ENCODE results near the gene KBTBD8.
A peak's percentile ranks its signal among the peaks of the same experiment; 100 is the strongest.

Gene KBTBD8

DNA sequence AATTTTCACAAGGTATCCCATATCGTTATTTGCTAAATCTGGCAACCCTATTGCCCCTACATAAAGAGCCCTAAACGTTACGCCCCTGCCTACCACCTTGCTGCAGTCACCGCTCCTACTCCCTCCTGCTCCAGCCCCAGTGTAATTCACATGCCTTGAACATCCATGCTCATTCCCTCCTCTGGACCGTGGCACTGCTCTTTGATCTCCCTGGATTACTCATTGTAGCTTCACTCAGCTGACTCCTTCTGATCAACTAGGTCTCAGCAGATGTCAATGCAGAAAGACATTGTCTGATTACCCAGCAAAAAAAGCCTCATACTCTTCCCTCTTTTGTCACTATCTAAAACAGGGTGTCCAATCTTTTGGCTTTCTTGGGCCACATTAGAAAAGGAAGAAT, 40.7 kb upstream of the KBTBD8 start:
- DNase-seq (ENCODE audit: extremely low read depth, low read depth), result no peak
- TF ChIP-seq, protein P1, sequence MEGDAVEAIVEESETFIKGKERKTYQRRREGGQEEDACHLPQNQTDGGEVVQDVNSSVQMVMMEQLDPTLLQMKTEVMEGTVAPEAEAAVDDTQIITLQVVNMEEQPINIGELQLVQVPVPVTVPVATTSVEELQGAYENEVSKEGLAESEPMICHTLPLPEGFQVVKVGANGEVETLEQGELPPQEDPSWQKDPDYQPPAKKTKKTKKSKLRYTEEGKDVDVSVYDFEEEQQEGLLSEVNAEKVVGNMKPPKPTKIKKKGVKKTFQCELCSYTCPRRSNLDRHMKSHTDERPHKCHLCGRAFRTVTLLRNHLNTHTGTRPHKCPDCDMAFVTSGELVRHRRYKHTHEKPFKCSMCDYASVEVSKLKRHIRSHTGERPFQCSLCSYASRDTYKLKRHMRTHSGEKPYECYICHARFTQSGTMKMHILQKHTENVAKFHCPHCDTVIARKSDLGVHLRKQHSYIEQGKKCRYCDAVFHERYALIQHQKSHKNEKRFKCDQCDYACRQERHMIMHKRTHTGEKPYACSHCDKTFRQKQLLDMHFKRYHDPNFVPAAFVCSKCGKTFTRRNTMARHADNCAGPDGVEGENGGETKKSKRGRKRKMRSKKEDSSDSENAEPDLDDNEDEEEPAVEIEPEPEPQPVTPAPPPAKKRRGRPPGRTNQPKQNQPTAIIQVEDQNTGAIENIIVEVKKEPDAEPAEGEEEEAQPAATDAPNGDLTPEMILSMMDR (IDR thresholded peaks at IDR 0.05; ENCODE audit: low read depth, low read length), result no peak

DNA sequence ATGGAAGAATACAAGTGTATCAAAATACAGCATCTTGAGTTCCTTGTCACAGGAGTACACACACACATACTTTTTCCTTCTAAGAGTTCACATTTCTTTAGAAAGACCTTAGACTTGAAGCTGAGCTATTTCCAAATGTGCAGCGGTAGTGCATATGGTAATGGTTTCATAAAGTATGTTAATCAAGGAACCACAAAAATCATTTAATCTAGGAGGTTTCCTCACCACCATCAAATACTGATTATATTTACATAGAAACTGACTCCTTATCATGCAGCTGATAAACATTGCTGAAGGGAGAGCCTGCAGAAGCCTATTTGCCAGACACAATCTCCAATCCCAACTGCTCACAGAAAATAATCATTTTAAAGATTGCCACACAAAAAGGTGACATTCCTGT, 40.0 kb upstream of the KBTBD8 start:
- DNase-seq (ENCODE audit: extremely low read depth, low read depth), result no peak
- TF ChIP-seq, protein P1 (IDR thresholded peaks at IDR 0.05; ENCODE audit: low read depth, low read length), result no peak

DNA sequence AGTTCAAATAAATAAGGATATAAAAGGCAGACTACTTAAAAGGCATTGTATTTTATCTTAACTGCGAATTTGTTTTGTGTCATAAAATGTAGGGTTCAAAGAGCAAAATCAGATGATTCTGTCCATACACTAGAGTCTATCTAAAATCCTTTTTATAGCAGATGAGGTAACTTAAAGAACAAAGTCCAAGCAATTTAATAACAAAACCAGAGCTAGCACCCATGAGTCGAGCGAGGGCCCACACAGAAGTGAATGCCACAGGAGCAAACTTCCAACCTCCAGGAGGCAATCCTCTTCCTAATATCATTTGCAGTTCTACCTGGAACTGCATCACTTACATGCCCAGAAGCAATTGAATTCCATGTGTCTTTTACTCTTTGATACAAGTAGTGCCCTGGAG, 35.4 kb upstream of the KBTBD8 start:
- DNase-seq (ENCODE audit: extremely low read depth, low read depth), result no peak
- TF ChIP-seq, protein P1 (IDR thresholded peaks at IDR 0.05; ENCODE audit: low read depth, low read length), result no peak

DNA sequence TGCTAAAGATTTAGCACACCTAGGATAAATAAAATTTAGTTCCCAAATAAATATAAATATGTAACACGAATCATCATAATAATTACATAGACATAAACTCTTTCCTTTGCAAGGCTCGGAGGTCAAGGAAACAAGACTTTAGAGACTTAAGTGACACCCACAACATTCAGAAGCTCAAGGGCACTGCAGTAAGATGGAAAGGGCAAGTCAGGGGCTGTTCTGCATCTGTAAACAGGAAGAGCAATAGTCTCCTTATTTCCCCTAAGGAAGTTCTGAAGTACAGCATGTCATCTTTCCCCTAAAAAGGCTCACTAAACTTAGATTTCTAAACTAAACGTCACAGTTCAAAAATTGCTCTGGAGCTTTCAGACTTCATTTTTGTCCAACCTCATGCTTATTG, 26.9 kb upstream of the KBTBD8 start:
- no peak for DNase-seq (ENCODE audit: extremely low read depth, low read depth)
- TF ChIP-seq, protein P1 (IDR thresholded peaks at IDR 0.05; ENCODE audit: low read depth, low read length), result no peak

DNA sequence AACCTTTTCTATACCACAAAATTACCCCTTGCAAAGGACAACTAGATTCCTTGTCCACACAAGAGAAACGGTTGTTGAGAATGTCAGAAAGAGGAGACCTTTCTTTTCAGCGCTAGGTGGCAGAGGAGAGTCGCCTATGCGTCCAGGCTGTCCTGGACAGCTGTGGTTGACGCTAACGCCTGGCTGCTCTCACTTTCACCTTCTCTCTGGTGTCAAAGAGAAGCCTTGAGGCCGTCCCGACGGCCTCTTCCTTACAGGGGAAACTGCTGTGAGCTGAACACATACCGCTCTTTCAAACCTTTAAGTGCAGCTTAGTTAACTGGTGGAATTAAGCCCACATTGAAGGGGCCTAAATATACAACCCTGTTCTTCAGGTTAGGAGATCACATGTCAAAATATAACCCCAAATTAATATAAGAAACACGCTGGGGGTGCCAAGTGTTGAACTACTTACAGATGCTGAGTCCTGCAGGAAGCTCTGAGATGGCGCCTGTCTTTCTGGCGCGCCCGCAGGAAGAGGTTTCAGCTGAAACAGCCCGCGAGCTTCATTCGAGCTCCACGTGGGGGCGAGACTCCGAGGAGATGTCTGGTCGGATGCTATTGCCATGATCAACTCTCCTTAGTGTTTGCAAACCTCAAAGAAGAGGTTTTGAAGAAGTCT, 26.1 kb upstream of the KBTBD8 start:
- peak; percentile 14 for DNase-seq (ENCODE audit: extremely low read depth, low read depth)
- TF ChIP-seq, protein P1 (IDR thresholded peaks at IDR 0.05; ENCODE audit: low read depth, low read length), result peak; percentile 87

DNA sequence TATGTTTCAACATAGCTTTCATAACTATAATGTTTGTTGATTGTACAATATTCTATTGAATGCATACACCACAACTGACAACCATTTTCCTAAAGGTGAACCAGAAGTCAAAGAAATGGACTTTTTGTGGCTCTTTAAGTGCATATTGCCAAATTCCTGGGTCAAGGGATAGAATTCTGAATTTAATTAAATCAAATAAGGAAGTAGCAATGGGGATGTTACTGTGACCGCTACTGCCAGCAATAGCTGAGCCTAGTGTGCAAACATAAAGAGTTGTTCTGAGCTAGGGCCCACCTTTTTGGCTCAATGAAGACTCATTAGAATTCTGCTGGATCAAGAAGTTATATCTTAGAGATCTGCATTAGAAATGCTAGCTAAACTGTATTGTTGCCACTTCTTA, 17.3 kb upstream of the KBTBD8 start:
- TF ChIP-seq, protein P1 (IDR thresholded peaks at IDR 0.05; ENCODE audit: low read depth, low read length), result no peak
- no peak for DNase-seq (ENCODE audit: extremely low read depth, low read depth)

DNA sequence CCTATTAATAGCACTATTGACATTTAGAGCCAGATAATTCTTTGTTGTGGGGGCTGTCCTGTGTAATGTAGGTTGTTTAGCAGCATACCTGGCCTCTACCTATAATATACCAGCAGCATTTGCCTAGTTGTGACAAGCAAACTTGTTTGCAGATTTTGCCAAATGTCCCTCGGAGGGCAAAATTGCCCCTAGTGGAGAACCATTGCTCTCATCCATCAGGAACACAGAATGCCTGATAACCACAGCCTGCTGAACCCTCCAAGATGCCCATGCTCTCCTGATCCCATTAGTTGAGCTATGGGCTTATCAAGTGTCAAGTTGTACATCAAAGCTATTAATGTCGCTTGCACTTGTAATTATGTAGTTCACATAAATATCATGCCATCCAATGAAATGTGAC, 15.0 kb upstream of the KBTBD8 start:
- TF ChIP-seq, protein P1 (IDR thresholded peaks at IDR 0.05; ENCODE audit: low read depth, low read length), result no peak
- DNase-seq (ENCODE audit: extremely low read depth, low read depth), result no peak
